ENCODE results near the gene H2BK1.
A peak's percentile ranks its signal among the peaks of the same experiment; 100 is the strongest.

The H2BK1 gene

DNA sequence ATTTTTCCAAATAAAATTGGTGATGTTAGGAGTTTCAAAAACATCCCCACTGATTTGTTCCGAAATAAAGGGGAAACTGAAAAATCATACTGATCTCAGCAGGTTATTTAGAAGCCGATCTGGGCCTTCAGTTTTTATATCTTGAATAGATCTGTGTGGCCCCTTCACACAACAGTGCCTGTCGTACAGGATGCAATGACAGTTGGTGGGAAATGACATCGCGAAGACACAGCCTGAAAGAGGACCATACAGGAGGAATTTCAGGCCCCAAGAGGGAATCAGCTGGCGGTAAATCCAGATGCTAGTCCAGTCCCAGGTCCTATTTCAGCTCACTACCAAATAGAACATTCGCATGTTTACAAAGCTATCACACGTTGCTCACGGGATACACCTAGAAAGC lies 3.0 kb downstream of the H2BK1 start:
- POLR2A ChIA-PET, result interaction anchor here (0.6 to 1.7 kb wide), 3 partner anchors 17 to 25 kb away, joined by 3 to 6 read pairs (median 5); partner anchors contain the start of genes ABCF2 and CHPF2
- Histone ChIP-seq H3K4me3 (ENCODE audit: control insufficient read depth in 1 of 7, extremely low read depth in 1 of 7, insufficient read depth in 4 of 7, low read depth in 2 of 7, low read length in 6 of 7) (peak overlapping the region in 2 of 7 experiments; percentile 5 to 65), H3K27me3 (replicated peaks in 2 of 5; ENCODE audit: control insufficient read depth in 4 of 5, insufficient read depth in 5 of 5, low read length in 4 of 5) (peaks cover 0 to 25% (median 4%) of the 10 kb centered on the region in 5 experiments), H3K36me3 (ENCODE audit: control insufficient read depth in 4 of 4, insufficient read depth in 4 of 4, low read length in 3 of 4) (peaks cover 0 to 8% (median 2%) of the 10 kb centered on the region in 4 experiments), H3K4me1 (ENCODE audit: control extremely low read depth in 1 of 4, control insufficient read depth in 4 of 4, insufficient read depth in 4 of 4, low read length in 3 of 4) (peaks cover 8 to 35% (median 27%) of the 10 kb centered on the region in 4 experiments), H3K27ac (ENCODE audit: insufficient read depth in 1 of 2, low read depth in 1 of 2, low read length in 2 of 2, poor library complexity in 1 of 2, severe bottlenecking in 2 of 2) (no peak overlapping the region), H3K9me3 (ENCODE audit: control extremely low read depth in 1 of 5, control insufficient read depth in 4 of 5, insufficient read depth in 2 of 5, low read depth in 1 of 5, low read length in 4 of 5) (no peaks in the 10 kb centered on the region)
- DNase-seq, result peak in 1 of 3 donors; percentile 75
- 5% methylated on average over 9 of the region's 9 CpGs for WGBS (ENCODE audit: insufficient coverage)
- CTCF ChIA-PET, result interaction anchor here (1.2 to 4.8 kb wide), 9 partner anchors 12 to 146 kb away, joined by 4 to 37 read pairs (median 5); partner anchors contain the start of gene CHPF2

DNA sequence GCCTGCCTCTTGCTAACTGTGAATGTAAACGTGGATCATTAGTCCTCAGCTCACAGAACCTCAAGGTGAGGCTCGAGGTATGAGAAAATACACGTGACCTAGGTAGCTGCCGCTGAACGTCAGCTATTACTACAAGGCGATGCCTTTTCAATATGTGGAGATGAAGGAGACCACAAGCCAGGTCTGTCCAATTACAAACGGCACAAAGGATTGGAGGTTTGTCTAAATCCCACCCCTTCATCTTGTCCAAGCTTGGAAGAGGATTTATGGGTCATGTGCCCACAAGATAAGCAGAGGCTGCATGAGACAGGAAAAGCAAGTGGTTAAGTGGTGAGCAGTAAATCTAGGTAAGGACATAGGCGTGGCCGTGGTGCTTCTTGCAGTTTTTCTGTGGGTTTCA lies 3.4 kb downstream of the H2BK1 start:
- 0% methylated on average over 9 of the region's 9 CpGs for WGBS (ENCODE audit: insufficient coverage)
- Histone ChIP-seq H3K36me3 (ENCODE audit: control insufficient read depth in 4 of 4, insufficient read depth in 4 of 4, low read length in 3 of 4) (peaks cover 0 to 4% (median under 1%) of the 10 kb centered on the region in 4 experiments), H3K4me3 (ENCODE audit: control insufficient read depth in 1 of 7, extremely low read depth in 1 of 7, insufficient read depth in 4 of 7, low read depth in 2 of 7, low read length in 6 of 7) (peak overlapping the region in 1 of 7 experiments; percentile 65), H3K9me3 (ENCODE audit: control extremely low read depth in 1 of 5, control insufficient read depth in 4 of 5, insufficient read depth in 2 of 5, low read depth in 1 of 5, low read length in 4 of 5) (no peaks in the 10 kb centered on the region), H3K27me3 (replicated peaks in 2 of 5; ENCODE audit: control insufficient read depth in 4 of 5, insufficient read depth in 5 of 5, low read length in 4 of 5) (peaks cover 0 to 25% (median 4%) of the 10 kb centered on the region in 5 experiments), H3K27ac (ENCODE audit: insufficient read depth in 1 of 2, low read depth in 1 of 2, low read length in 2 of 2, poor library complexity in 1 of 2, severe bottlenecking in 2 of 2) (no peak overlapping the region), H3K4me1 (ENCODE audit: control extremely low read depth in 1 of 4, control insufficient read depth in 4 of 4, insufficient read depth in 4 of 4, low read length in 3 of 4) (peaks cover 8 to 35% (median 27%) of the 10 kb centered on the region in 4 experiments)
- POLR2A ChIA-PET, result interaction anchor here (0.6 to 1.7 kb wide), 3 partner anchors 17 to 26 kb away, joined by 3 to 6 read pairs (median 5); partner anchors contain the start of genes ABCF2 and CHPF2
- CTCF ChIA-PET, result interaction anchor here (0.7 to 4.8 kb wide), 10 partner anchors 18 to 146 kb away, joined by 3 to 37 read pairs (median 4); no protein-coding TSS in a partner anchor
- peak; percentile 88 to 98 (median 95) for DNase-seq

DNA sequence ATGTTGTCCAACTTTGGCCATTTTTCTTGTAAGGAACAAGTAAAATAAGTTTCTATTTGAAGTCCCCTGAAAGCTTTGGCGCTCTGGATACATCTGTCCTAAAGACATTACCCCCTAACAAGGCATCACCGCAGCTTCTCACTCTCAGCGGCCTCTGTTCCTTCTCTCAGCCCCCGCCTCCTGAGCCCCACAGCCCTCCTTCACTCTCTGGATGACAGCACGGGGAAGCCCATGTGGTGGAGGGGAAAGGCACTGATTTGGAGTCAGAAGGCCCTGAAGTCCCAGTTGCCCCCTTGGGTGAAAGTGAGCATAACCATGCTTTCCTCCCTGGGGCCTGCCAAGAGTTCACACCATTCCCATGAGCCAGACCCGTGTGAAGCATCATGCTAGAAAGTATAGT lies 4.6 kb downstream of the H2BK1 start:
- no peak overlapping the region for H3K4me3 ChIP-seq (ENCODE audit: control insufficient read depth in 1 of 7, extremely low read depth in 1 of 7, insufficient read depth in 4 of 7, low read depth in 2 of 7, low read length in 6 of 7)
- peak in 2 of 3 donors; percentile 38 to 58 for DNase-seq
- no peak overlapping the region for H3K27ac ChIP-seq (ENCODE audit: insufficient read depth in 1 of 2, low read depth in 1 of 2, low read length in 2 of 2, poor library complexity in 1 of 2, severe bottlenecking in 2 of 2)
- no peaks in the 10 kb centered on the region for H3K9me3 ChIP-seq (ENCODE audit: control extremely low read depth in 1 of 5, control insufficient read depth in 4 of 5, insufficient read depth in 2 of 5, low read depth in 1 of 5, low read length in 4 of 5)
- CTCF ChIA-PET, result interaction anchor here (0.8 to 4.8 kb wide), 6 partner anchors 24 to 82 kb away, joined by 3 to 37 read pairs (median 4); no protein-coding TSS in a partner anchor
- POLR2A ChIA-PET, result no interaction called here
- peaks cover 0 to 25% (median 4%) of the 10 kb centered on the region in 5 experiments for H3K27me3 ChIP-seq (replicated peaks in 2 of 5; ENCODE audit: control insufficient read depth in 4 of 5, insufficient read depth in 5 of 5, low read length in 4 of 5)
- peaks cover 8 to 35% (median 27%) of the 10 kb centered on the region in 4 experiments for H3K4me1 ChIP-seq (ENCODE audit: control extremely low read depth in 1 of 4, control insufficient read depth in 4 of 4, insufficient read depth in 4 of 4, low read length in 3 of 4)
- no peaks in the 10 kb centered on the region for H3K36me3 ChIP-seq (ENCODE audit: control insufficient read depth in 4 of 4, insufficient read depth in 4 of 4, low read length in 3 of 4)
- 89% methylated on average over 3 of the region's 6 CpGs for WGBS (ENCODE audit: insufficient coverage)

DNA sequence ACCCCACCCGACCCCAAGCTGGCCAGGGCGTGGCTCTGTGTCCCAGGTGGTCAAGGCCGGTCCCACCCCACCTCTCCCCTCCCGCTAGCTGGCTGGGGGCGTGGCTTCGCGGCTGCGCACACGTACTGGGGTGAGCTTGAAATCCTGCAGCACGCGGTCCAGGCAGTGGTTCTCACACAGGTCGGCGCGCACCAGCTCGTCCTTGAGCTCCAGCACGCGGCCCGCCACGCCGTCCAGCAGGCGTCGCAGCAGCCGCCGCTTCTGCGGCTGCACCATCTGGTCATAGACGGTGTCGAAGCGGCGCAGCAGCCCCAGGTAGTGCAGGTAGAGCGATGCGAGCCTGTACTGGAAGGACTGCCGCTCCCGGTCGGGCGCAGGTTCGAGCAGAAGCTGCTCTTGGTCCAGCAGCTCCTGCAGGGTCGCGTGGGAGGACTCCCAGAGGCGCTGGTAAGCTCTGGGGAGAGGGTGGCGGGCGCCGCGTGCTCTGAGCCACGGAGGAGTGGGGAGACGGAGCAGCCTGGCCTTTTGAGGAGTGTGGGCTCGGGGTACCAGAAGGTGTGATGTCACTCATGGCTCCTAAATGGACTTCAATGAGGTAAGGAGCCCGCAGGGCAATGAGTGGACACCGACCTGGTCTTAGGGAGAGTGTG lies 5.8 kb downstream of the H2BK1 start:
- 88% methylated on average over 48 of the region's 48 CpGs for WGBS (ENCODE audit: insufficient coverage)
- Histone ChIP-seq H3K27ac (ENCODE audit: insufficient read depth in 1 of 2, low read depth in 1 of 2, low read length in 2 of 2, poor library complexity in 1 of 2, severe bottlenecking in 2 of 2) (no peak overlapping the region), H3K4me1 (ENCODE audit: control extremely low read depth in 1 of 4, control insufficient read depth in 4 of 4, insufficient read depth in 4 of 4, low read length in 3 of 4) (peaks cover 8 to 35% (median 27%) of the 10 kb centered on the region in 4 experiments), H3K27me3 (replicated peaks in 2 of 5; ENCODE audit: control insufficient read depth in 4 of 5, insufficient read depth in 5 of 5, low read length in 4 of 5) (peaks cover 0 to 25% (median 4%) of the 10 kb centered on the region in 5 experiments), H3K36me3 (ENCODE audit: control insufficient read depth in 4 of 4, insufficient read depth in 4 of 4, low read length in 3 of 4) (no peaks in the 10 kb centered on the region), H3K4me3 (ENCODE audit: control insufficient read depth in 1 of 7, extremely low read depth in 1 of 7, insufficient read depth in 4 of 7, low read depth in 2 of 7, low read length in 6 of 7) (no peak overlapping the region), H3K9me3 (ENCODE audit: control extremely low read depth in 1 of 5, control insufficient read depth in 4 of 5, insufficient read depth in 2 of 5, low read depth in 1 of 5, low read length in 4 of 5) (no peaks in the 10 kb centered on the region)
- CTCF ChIA-PET, result interaction anchor here (0.8 to 4.8 kb wide), 7 partner anchors 23 to 147 kb away, joined by 3 to 37 read pairs (median 3); partner anchors contain the start of gene ABCF2
- POLR2A ChIA-PET, result no interaction called here
- peak in 2 of 3 donors; percentile 9 to 18 for DNase-seq

DNA sequence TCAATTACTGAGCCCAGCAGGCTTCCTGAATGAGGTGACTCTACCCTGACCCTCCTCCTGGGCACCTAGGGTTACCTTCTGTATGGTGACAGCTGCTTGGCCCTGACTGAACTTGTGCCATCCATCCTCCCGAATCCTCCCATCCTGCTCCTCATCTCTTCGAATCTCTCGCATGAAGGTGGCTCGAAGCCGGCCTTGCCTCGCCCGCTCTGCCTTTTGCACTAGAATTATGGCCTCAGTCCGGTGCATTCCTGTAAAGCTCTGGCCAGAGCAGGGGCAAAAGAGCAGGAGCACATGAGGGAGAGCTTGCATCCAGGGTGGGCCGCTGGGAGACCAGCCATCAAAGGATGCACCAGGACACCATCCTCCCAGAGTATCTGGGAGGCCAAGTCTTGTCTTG lies 7.5 kb downstream of the H2BK1 start:
- Histone ChIP-seq H3K4me3 (ENCODE audit: control insufficient read depth in 1 of 7, extremely low read depth in 1 of 7, insufficient read depth in 4 of 7, low read depth in 2 of 7, low read length in 6 of 7) (no peak overlapping the region), H3K27me3 (replicated peaks in 2 of 5; ENCODE audit: control insufficient read depth in 4 of 5, insufficient read depth in 5 of 5, low read length in 4 of 5) (peaks cover 0 to 25% (median 7%) of the 10 kb centered on the region in 5 experiments), H3K36me3 (ENCODE audit: control insufficient read depth in 4 of 4, insufficient read depth in 4 of 4, low read length in 3 of 4) (no peaks in the 10 kb centered on the region), H3K27ac (ENCODE audit: insufficient read depth in 1 of 2, low read depth in 1 of 2, low read length in 2 of 2, poor library complexity in 1 of 2, severe bottlenecking in 2 of 2) (no peak overlapping the region), H3K4me1 (ENCODE audit: control extremely low read depth in 1 of 4, control insufficient read depth in 4 of 4, insufficient read depth in 4 of 4, low read length in 3 of 4) (peaks cover 5 to 24% (median 21%) of the 10 kb centered on the region in 4 experiments), H3K9me3 (ENCODE audit: control extremely low read depth in 1 of 5, control insufficient read depth in 4 of 5, insufficient read depth in 2 of 5, low read depth in 1 of 5, low read length in 4 of 5) (no peaks in the 10 kb centered on the region)
- 100% methylated on average over 2 of the region's 9 CpGs for WGBS (ENCODE audit: insufficient coverage)
- ChIA-PET CTCF (no interaction called here), POLR2A (no interaction called here)
- no peak for DNase-seq

DNA sequence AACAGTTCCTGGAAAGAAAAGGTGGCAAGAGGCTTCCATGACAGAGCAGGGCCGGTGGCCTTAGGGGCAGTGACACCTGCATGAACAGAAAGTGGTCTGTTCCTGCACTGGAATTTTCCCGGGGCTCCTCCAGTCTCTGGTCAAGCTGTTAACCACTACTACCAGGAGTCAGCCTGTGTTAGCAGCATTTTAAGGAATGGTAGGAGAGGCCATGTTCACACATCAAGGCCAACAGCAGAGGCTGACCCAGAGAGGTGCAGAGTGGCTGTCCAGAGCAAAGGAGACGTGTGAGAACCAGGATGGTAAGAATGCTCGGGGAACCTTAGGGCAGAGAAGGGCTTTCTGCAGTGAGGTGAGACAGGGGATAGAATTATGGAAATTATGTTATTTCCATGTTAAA lies 8.5 kb downstream of the H2BK1 start:
- ChIA-PET POLR2A (no interaction called here), CTCF (no interaction called here)
- Histone ChIP-seq H3K9me3 (ENCODE audit: control extremely low read depth in 1 of 5, control insufficient read depth in 4 of 5, insufficient read depth in 2 of 5, low read depth in 1 of 5, low read length in 4 of 5) (no peaks in the 10 kb centered on the region), H3K27me3 (replicated peaks in 2 of 5; ENCODE audit: control insufficient read depth in 4 of 5, insufficient read depth in 5 of 5, low read length in 4 of 5) (peaks cover 0 to 25% (median 7%) of the 10 kb centered on the region in 5 experiments), H3K27ac (ENCODE audit: insufficient read depth in 1 of 2, low read depth in 1 of 2, low read length in 2 of 2, poor library complexity in 1 of 2, severe bottlenecking in 2 of 2) (no peak overlapping the region), H3K4me3 (ENCODE audit: control insufficient read depth in 1 of 7, extremely low read depth in 1 of 7, insufficient read depth in 4 of 7, low read depth in 2 of 7, low read length in 6 of 7) (no peak overlapping the region), H3K36me3 (ENCODE audit: control insufficient read depth in 4 of 4, insufficient read depth in 4 of 4, low read length in 3 of 4) (no peaks in the 10 kb centered on the region), H3K4me1 (ENCODE audit: control extremely low read depth in 1 of 4, control insufficient read depth in 4 of 4, insufficient read depth in 4 of 4, low read length in 3 of 4) (peaks cover 0 to 13% (median 10%) of the 10 kb centered on the region in 4 experiments)
- WGBS (ENCODE audit: insufficient coverage), result 84% methylated on average over 4 of the region's 4 CpGs
- no peak for DNase-seq

DNA sequence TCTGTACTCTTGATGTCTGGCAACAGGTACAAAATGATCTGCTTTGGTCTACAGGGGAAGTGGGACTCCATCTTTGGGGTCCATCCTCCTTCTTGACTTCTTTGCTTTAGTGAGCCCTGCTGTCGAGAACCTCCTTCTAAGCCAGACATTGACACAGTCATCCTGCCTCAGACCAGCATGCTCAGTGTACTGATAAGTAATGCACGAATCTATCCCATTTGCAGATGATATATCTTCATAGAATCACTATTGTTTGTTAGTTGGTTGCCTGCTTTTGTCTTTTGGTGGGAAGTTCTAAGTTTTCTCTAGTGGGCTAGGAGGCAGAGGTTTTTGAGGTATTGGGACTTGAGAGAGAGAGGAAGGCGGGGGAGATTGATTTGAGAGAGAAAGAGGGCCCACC lies 8.9 kb downstream of the H2BK1 start:
- no peak for DNase-seq
- Histone ChIP-seq H3K9me3 (ENCODE audit: control extremely low read depth in 1 of 5, control insufficient read depth in 4 of 5, insufficient read depth in 2 of 5, low read depth in 1 of 5, low read length in 4 of 5) (no peaks in the 10 kb centered on the region), H3K36me3 (ENCODE audit: control insufficient read depth in 4 of 4, insufficient read depth in 4 of 4, low read length in 3 of 4) (no peaks in the 10 kb centered on the region), H3K4me3 (ENCODE audit: control insufficient read depth in 1 of 7, extremely low read depth in 1 of 7, insufficient read depth in 4 of 7, low read depth in 2 of 7, low read length in 6 of 7) (no peak overlapping the region), H3K27ac (ENCODE audit: insufficient read depth in 1 of 2, low read depth in 1 of 2, low read length in 2 of 2, poor library complexity in 1 of 2, severe bottlenecking in 2 of 2) (no peak overlapping the region), H3K27me3 (replicated peaks in 2 of 5; ENCODE audit: control insufficient read depth in 4 of 5, insufficient read depth in 5 of 5, low read length in 4 of 5) (peaks cover 0 to 25% (median 9%) of the 10 kb centered on the region in 5 experiments), H3K4me1 (ENCODE audit: control extremely low read depth in 1 of 4, control insufficient read depth in 4 of 4, insufficient read depth in 4 of 4, low read length in 3 of 4) (peaks cover 0 to 9% (median 6%) of the 10 kb centered on the region in 4 experiments)
- ChIA-PET POLR2A (no interaction called here), CTCF (interaction anchor here (1.0 kb wide), 1 partner anchor 42 kb away, joined by 6 read pairs; no protein-coding TSS in a partner anchor)
- no CpG with 5 or more reads among the region's 3 CpGs for WGBS (ENCODE audit: insufficient coverage)

Measured in common myeloid progenitor, CD34-positive (primary cell).